Transverse colon (tissue), 4 donors: Measurements from ENCODE around the gene NUB1. TPM values are rescaled to one million over a fixed set of nuclear protein-coding genes. Genes with fewer than 3 reads are reported as not detected.

Experiments used
- DNase-seq: peaks from one replicate; pipeline ENCODE4 v3.0.0-alpha.2; 2019
- H3K27ac ChIP-seq, 4 donors: fragments of 200-600 bp; sonication (generic); 2 replicates each; pipeline ENCODE4 v1.5.1; 2016 to 2018; ENCODE audit warnings: inconsistent platforms in 4 of 4
- H3K27me3 ChIP-seq: fragments of 200-600 bp; sonication (generic); 2 replicates; pipeline ENCODE4 v1.5.1; 2017; ENCODE audit warnings: inconsistent platforms
- H3K36me3 ChIP-seq, 4 donors: fragments of 200-600 bp; sonication (generic); 2 replicates each; pipeline ENCODE4 v1.5.1; 2017 to 2019; ENCODE audit warnings: inconsistent platforms in 4 of 4
- H3K4me1 ChIP-seq, 4 donors: fragments of 200-600 bp; sonication (generic); 2 replicates each; pipeline ENCODE4 v1.5.1; 2017 to 2020; ENCODE audit warnings: inconsistent platforms in 4 of 4
- H3K4me3 ChIP-seq, 4 donors: fragments of 200-600 bp; sonication (generic); 1 replicate in 1 of 4; 2 replicates in 3 of 4; pipeline versions ENCODE4 v1.5.1 to v1.6.1; 2017 to 2019; ENCODE audit warnings: inconsistent platforms in 4 of 4
- H3K9me3 ChIP-seq, 2 donors: fragments of 200-600 bp; sonication (generic); 2 replicates each; pipeline ENCODE4 v1.5.1; 2017 to 2019; ENCODE audit warnings: inconsistent platforms in 2 of 2
- CTCF ChIP-seq, 5 experiments: fragments of 200-600 bp in 3 of 5; fragments of 450-650 bp in 2 of 5; sonication (generic) in 3 of 5; IDR thresholded peaks; 1 replicate in 2 of 5; 2 replicates in 3 of 5; pipeline ENCODE4 v1.5.1; 2016 to 2017; ENCODE audit warnings: antibody characterized with exemption in 5 of 5, inconsistent platforms in 3 of 5, mild to moderate bottlenecking in 2 of 5, moderate library complexity in 1 of 5
- EP300 ChIP-seq: sonication (generic); formaldehyde crosslinking; IDR thresholded peaks from one replicate; pipeline ENCODE4 v1.6.1; 2017; ENCODE audit warnings: antibody characterized with exemption, low read depth
- POLR2A ChIP-seq: fragments of 450-650 bp; IDR thresholded peaks from one replicate; pipeline ENCODE4 v1.6.1; 2016; ENCODE audit warnings: antibody characterized with exemption, mild to moderate bottlenecking, moderate library complexity
- POLR2AphosphoS5 ChIP-seq, 3 donors: sonication (generic); formaldehyde crosslinking; IDR thresholded peaks; one replicate each; pipeline ENCODE4 v1.6.1; 2016; ENCODE audit warnings: antibody characterized with exemption in 3 of 3
- WGBS, 2 donors: methylation state at CpG; one replicate each; pipeline ENCODE4 v1.1.5; 2018; ENCODE audit warnings: low coverage in 1 of 2; 5-methylcytosine and 5-hydroxymethylcytosine counted together
- in situ Hi-C, 4 donors: fragments of 200-750 bp; cut with MboI; loops; one replicate each; pipeline versions ENCODE4 v1.15.0 to v1.15.1; 2017; ENCODE audit warnings: low sequenced_read_pairs in 3 of 4, low pct_ligation_motif_present in 1 of 4, low pct_unique_long_range_greater_than_20kb in 1 of 4
- intact Hi-C: fragments of 100-400 bp; cut with DNase I; formaldehyde crosslinking; loops from one replicate; pipeline ENCODE4 v1.15.1; 2023; ENCODE audit warnings: low total_unique reads
- total RNA-seq, 4 donors: library from RNA; depleted of rRNA; stranded (reverse); fragments of >200 nt; gene quantifications; one replicate each; pipeline ENCODE4 v1.1.0, GENCODE V29; 2016

The NUB1 gene
- total RNA-seq, 4 donors from 2014 or later: 26.3 to 69.5 (median 56.4) TPM

- no peak for TF ChIP-seq CTCF (IDR thresholded peaks at IDR 0.05)
- no peak for TF ChIP-seq POLR2AphosphoS5 (IDR thresholded peaks at IDR 0.05)
- TF ChIP-seq POLR2A: no peak
- TF ChIP-seq EP300: no peak
- 83% methylated on average over 23 of the region's 24 CpGs; no CpG with 5 or more reads in 1 of the 2 donors for WGBS, 2 donors
- H3K27ac ChIP-seq: no peak overlapping the region
- H3K4me3 ChIP-seq: no peak overlapping the region
- H3K27me3 ChIP-seq: peaks cover 14% of the 10 kb centered on the region
- H3K36me3 ChIP-seq: no peaks in the 10 kb centered on the region
- H3K9me3 ChIP-seq: no peaks in the 10 kb centered on the region
- peaks cover 0 to under 1% (median 0%) of the 10 kb centered on the region in 4 donors for H3K4me1 ChIP-seq
- intact Hi-C loops (no loop called here), in situ Hi-C loops (no loop called here)
- no peak for DNase-seq
Observed at GRCh38 chr7:151387161-151388006, 45.8 kb downstream of the NUB1 start.

- 82 to 85% methylated on average over 4 to 8 of the region's 8 CpGs for WGBS, 2 donors
- TF ChIP-seq POLR2A (no peak), CTCF (IDR thresholded peaks at IDR 0.05) (no peak), POLR2AphosphoS5 (IDR thresholded peaks at IDR 0.05) (no peak), EP300 (no peak)
- DNase-seq: no peak
- H3K27ac ChIP-seq: no peak overlapping the region
- intact Hi-C loops (no loop called here), in situ Hi-C loops (no loop called here)
- no peak overlapping the region for H3K4me3 ChIP-seq
- H3K27me3 ChIP-seq: peaks cover 8% of the 10 kb centered on the region
- H3K4me1 ChIP-seq: no peaks in the 10 kb centered on the region
- no peaks in the 10 kb centered on the region for H3K9me3 ChIP-seq
- no peaks in the 10 kb centered on the region for H3K36me3 ChIP-seq
Observed at GRCh38 chr7:151388007-151388297, 46.3 kb downstream of the NUB1 start.

- 88% methylated on average over 10 of the region's 10 CpGs; no CpG with 5 or more reads in 1 of the 2 donors for WGBS, 2 donors
- Histone ChIP-seq H3K27ac (no peak overlapping the region), H3K36me3 (no peaks in the 10 kb centered on the region), H3K4me3 (no peak overlapping the region), H3K27me3 (peaks cover 3% of the 10 kb centered on the region), H3K4me1 (no peaks in the 10 kb centered on the region), H3K9me3 (no peaks in the 10 kb centered on the region)
- intact Hi-C loops: no loop called here
- no peak for TF ChIP-seq POLR2AphosphoS5 (IDR thresholded peaks at IDR 0.05)
- no peak for DNase-seq
- in situ Hi-C loops: no loop called here
Observed at GRCh38 chr7:151388430-151388829, 46.8 kb downstream of the NUB1 start.

- Histone ChIP-seq H3K27ac (no peak overlapping the region), H3K9me3 (no peaks in the 10 kb centered on the region), H3K4me3 (no peak overlapping the region), H3K27me3 (no peaks in the 10 kb centered on the region), H3K4me1 (no peaks in the 10 kb centered on the region), H3K36me3 (no peaks in the 10 kb centered on the region)
- TF ChIP-seq CTCF (IDR thresholded peaks at IDR 0.05) (no peak), POLR2A (no peak), POLR2AphosphoS5 (IDR thresholded peaks at IDR 0.05) (no peak), EP300 (no peak)
- no peak for DNase-seq
- WGBS, 2 donors: 93% methylated on average over 21 of the region's 21 CpGs; no CpG with 5 or more reads in 1 of the 2 donors
- intact Hi-C loops (no loop called here), in situ Hi-C loops (no loop called here)
Observed at GRCh38 chr7:151389096-151389767, 47.6 kb downstream of the NUB1 start.
